ENCODE data around the gene NUP93. TPM values are rescaled to one million over a fixed set of nuclear protein-coding genes. Genes with fewer than 3 reads are reported as not detected.

Gene NUP93
- total RNA-seq, 2 donors from 2014 or later: 146 to 149 TPM

DNA sequence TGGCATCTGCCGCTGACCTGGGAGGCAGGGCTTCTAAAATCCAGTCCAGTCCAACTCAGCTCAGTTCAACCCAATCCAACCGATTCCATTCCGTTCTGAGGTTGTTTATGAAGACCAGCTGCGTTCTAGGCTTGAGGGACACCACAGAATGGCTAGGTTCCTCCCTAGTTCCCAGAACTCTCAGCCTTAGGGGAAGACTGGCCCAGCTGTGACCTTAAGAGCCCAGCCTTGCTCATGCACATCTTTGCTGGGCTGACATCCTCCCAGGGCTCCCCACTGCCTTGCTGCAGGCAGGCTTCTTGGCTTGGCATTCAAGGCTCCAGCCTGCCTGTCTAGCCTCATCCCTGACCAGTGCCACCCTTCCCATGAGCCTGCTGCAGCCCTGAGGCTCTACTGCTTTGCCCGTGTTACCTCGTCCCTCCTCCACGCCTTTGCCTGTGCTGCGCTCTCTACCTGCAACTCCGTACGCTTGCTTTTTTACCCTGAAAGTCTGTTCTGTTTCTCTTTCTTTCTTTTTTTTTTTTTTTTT lies 143.0 kb downstream of the NUP93 start:
- no peaks in the 10 kb centered on the region for H3K9me3 ChIP-seq (ENCODE audit: control insufficient read depth, low read length)
- no peak overlapping the region for H3K4me3 ChIP-seq (ENCODE audit: low read length)
- no peaks in the 10 kb centered on the region for H3K36me3 Mint-ChIP-seq (ENCODE audit: low read depth)
- WGBS, 2 experiments (ENCODE audit: insufficient coverage in 1 of 2, insufficient read length in 1 of 2): 95 to 97% methylated on average over 4 to 10 of the region's 10 CpGs
- no peaks in the 10 kb centered on the region for H3K9me3 Mint-ChIP-seq
- no peak overlapping the region for H3K27ac Mint-ChIP-seq
- no peaks in the 10 kb centered on the region for H3K27me3 ChIP-seq (ENCODE audit: control insufficient read depth, insufficient read depth, low read length, poor library complexity, severe bottlenecking)
- H3K27ac ChIP-seq (ENCODE audit: low read depth, low read length): no peak overlapping the region
- H3K4me3 Mint-ChIP-seq: no peak overlapping the region
- no peaks in the 10 kb centered on the region for H3K4me1 Mint-ChIP-seq
- H3K9ac ChIP-seq (ENCODE audit: extremely low read depth, low read length, poor library complexity, severe bottlenecking): no peak overlapping the region
- no peaks in the 10 kb centered on the region for H3K36me3 ChIP-seq (ENCODE audit: control insufficient read depth, insufficient read depth, low read length)
- no peaks in the 10 kb centered on the region for H3K27me3 Mint-ChIP-seq (ENCODE audit: insufficient read depth)
- no peak for TF ChIP-seq CTCF (conservative IDR thresholded peaks at IDR 0.05)
- H3K4me1 ChIP-seq (ENCODE audit: control insufficient read depth, insufficient read depth, low read length): no peaks in the 10 kb centered on the region
- DNase-seq: no peak

- H3K27me3 ChIP-seq (ENCODE audit: control insufficient read depth, insufficient read depth, low read length, poor library complexity, severe bottlenecking): no peaks in the 10 kb centered on the region
- DNase-seq: peak; percentile 57
- no peak overlapping the region for H3K9ac ChIP-seq (ENCODE audit: extremely low read depth, low read length, poor library complexity, severe bottlenecking)
- no peak overlapping the region for H3K27ac ChIP-seq (ENCODE audit: low read depth, low read length)
- no peaks in the 10 kb centered on the region for H3K36me3 ChIP-seq (ENCODE audit: control insufficient read depth, insufficient read depth, low read length)
- no peaks in the 10 kb centered on the region for H3K4me1 ChIP-seq (ENCODE audit: control insufficient read depth, insufficient read depth, low read length)
- H3K9me3 ChIP-seq (ENCODE audit: control insufficient read depth, low read length): no peaks in the 10 kb centered on the region
- no peaks in the 10 kb centered on the region for H3K9me3 Mint-ChIP-seq
- no peaks in the 10 kb centered on the region for H3K27me3 Mint-ChIP-seq (ENCODE audit: insufficient read depth)
- WGBS, 2 experiments (ENCODE audit: insufficient coverage in 1 of 2, insufficient read length in 1 of 2): 89 to 90% methylated on average over 9 to 11 of the region's 11 CpGs
- H3K27ac Mint-ChIP-seq: no peak overlapping the region
- no peak overlapping the region for H3K4me3 Mint-ChIP-seq
- no peaks in the 10 kb centered on the region for H3K36me3 Mint-ChIP-seq (ENCODE audit: low read depth)
- H3K4me1 Mint-ChIP-seq: no peaks in the 10 kb centered on the region
- no peak overlapping the region for H3K4me3 ChIP-seq (ENCODE audit: low read length)
- TF ChIP-seq CTCF (conservative IDR thresholded peaks at IDR 0.05): no peak
These were observed 144.9 kb downstream of the NUP93 start for GRCh38 chr16:56874800-56875199.

- no peak overlapping the region for H3K4me3 ChIP-seq (ENCODE audit: low read length)
- no peaks in the 10 kb centered on the region for H3K4me1 ChIP-seq (ENCODE audit: control insufficient read depth, insufficient read depth, low read length)
- no peak overlapping the region for H3K9ac ChIP-seq (ENCODE audit: extremely low read depth, low read length, poor library complexity, severe bottlenecking)
- Mint-ChIP-seq H3K36me3 (ENCODE audit: low read depth) (no peaks in the 10 kb centered on the region), H3K27ac (no peak overlapping the region), H3K9me3 (no peaks in the 10 kb centered on the region), H3K4me1 (no peaks in the 10 kb centered on the region), H3K27me3 (ENCODE audit: insufficient read depth) (no peaks in the 10 kb centered on the region), H3K4me3 (no peak overlapping the region)
- no peaks in the 10 kb centered on the region for H3K36me3 ChIP-seq (ENCODE audit: control insufficient read depth, insufficient read depth, low read length)
- DNase-seq: no peak
- TF ChIP-seq CTCF (conservative IDR thresholded peaks at IDR 0.05): no peak
- WGBS, 2 experiments (ENCODE audit: insufficient coverage in 1 of 2, insufficient read length in 1 of 2): 87 to 100% methylated on average over 3 to 4 of the region's 4 CpGs
- no peaks in the 10 kb centered on the region for H3K27me3 ChIP-seq (ENCODE audit: control insufficient read depth, insufficient read depth, low read length, poor library complexity, severe bottlenecking)
- no peaks in the 10 kb centered on the region for H3K9me3 ChIP-seq (ENCODE audit: control insufficient read depth, low read length)
- H3K27ac ChIP-seq (ENCODE audit: low read depth, low read length): no peak overlapping the region
These were observed 146.1 kb downstream of the NUP93 start for GRCh38 chr16:56876048-56876447.
